HCT116 (cell line): ENCODE results near the gene NOTCH1. TPM values are rescaled to one million over a fixed set of nuclear protein-coding genes. Genes with fewer than 3 reads are reported as not detected.

Experiments
- ATAC-seq: fragments of 200-7000 bp; cut with Tn5 transposase; 2 replicates; pipeline ENCODE4 v1.9.1; 2020; ENCODE audit warnings: mild to moderate bottlenecking, moderate library complexity
- BruUV-seq: library from RNA; stranded (reverse); fragments of 400-500 nt; replicated peaks from 2 replicates; lab custom pipeline; 2021; lab: Mats Ljungman, UMichigan
- CTCF ChIA-PET: fragments of 300-600 bp; sonication (Branson Sonifier 250); formaldehyde crosslinking; loops from one replicate; lab custom pipeline; 2021; ENCODE audit warnings: antibody characterized with exemption; lab: Charles Lee
- POLR2A ChIA-PET: fragments of 300-600, 350-600 bp; sonication (Branson Sonifier 250); formaldehyde crosslinking; loops from one replicate; lab custom pipeline; 2021; ENCODE audit warnings: antibody characterized with exemption; lab: Charles Lee
- RAD21 ChIA-PET, 2 experiments: fragments of 300-600 bp; sonication (Branson Sonifier 250); formaldehyde crosslinking; loops; one replicate each; lab custom pipeline; 2023; ENCODE audit warnings: low total read pairs in 2 of 2; ENCODE audit not compliant: uncharacterized antibody in 2 of 2, unreplicated experiment in 2 of 2, low non-redundant PET in 1 of 2; lab: Charles Lee
- DNase-seq: peaks from one replicate; pipeline ENCODE4 v3.0.0-alpha.2; 2010; ENCODE audit warnings: low read depth, low spot score
- H2AFZ ChIP-seq: fragments of 200-600 bp; shearing (Covaris generic), sonication (generic); 2 replicates; pipeline ENCODE4 v1.6.1; 2017; ENCODE audit warnings: low read depth, mixed run types, mixed read lengths, antibody characterized with exemption, low read length; ENCODE audit not compliant: poor library complexity, severe bottlenecking
- H3K27ac ChIP-seq: 2 replicates; pipeline ENCODE4 v1.5.1; 2012; ENCODE audit warnings: low read depth, low read length
- H3K27me3 ChIP-seq: fragments of 200-600 bp; sonication (generic); 2 replicates; pipeline ENCODE4 v1.6.1; 2016; ENCODE audit warnings: mixed run types, low read length, mixed read lengths; ENCODE audit not compliant: insufficient read depth
- H3K36me3 ChIP-seq, 2 experiments: fragments of 200-500 bp in 1 of 2; fragments of 200-600 bp in 1 of 2; sonication (Bioruptor generic) in 1 of 2; sonication (generic) in 1 of 2; 2 replicates each; pipeline versions ENCODE4 v1.5.1 to v1.6.1; 2014 to 2016; ENCODE audit warnings: low read length in 2 of 2, inconsistent platforms in 1 of 2, mixed read lengths in 1 of 2, mixed run types in 1 of 2; ENCODE audit not compliant: insufficient read depth in 2 of 2, control insufficient read depth in 1 of 2
- H3K4me1 ChIP-seq, 2 experiments: fragments of 200-600 bp in 1 of 2; sonication (generic) in 1 of 2; 2 replicates each; pipeline versions ENCODE4 v1.5.1 to v1.6.1; 2012 to 2017; ENCODE audit warnings: low read length in 2 of 2, inconsistent platforms in 1 of 2, mild to moderate bottlenecking in 1 of 2, mixed read lengths in 1 of 2, mixed run types in 1 of 2, moderate library complexity in 1 of 2; ENCODE audit not compliant: insufficient read depth in 2 of 2, control insufficient read depth in 1 of 2
- H3K4me2 ChIP-seq: fragments of 200-600 bp; sonication (generic); 2 replicates; pipeline ENCODE4 v1.6.1; 2017; ENCODE audit warnings: mixed run types, low read length, mixed read lengths
- H3K4me3 ChIP-seq, 2 experiments: fragments of 200-600 bp in 1 of 2; sonication (generic) in 1 of 2; replicated peaks in 1 of 2; 2 replicates each; pipeline ENCODE4 v1.5.1; 2011 to 2016; ENCODE audit warnings: low read length in 2 of 2, control low read depth in 1 of 2, low read depth in 1 of 2, mild to moderate bottlenecking in 1 of 2, mixed read lengths in 1 of 2, mixed run types in 1 of 2
- H3K79me2 ChIP-seq: fragments of 200-600 bp; sonication (generic); 2 replicates; pipeline ENCODE4 v1.6.1; 2017; ENCODE audit warnings: mild to moderate bottlenecking, mixed run types, low read length, moderate library complexity, mixed read lengths; ENCODE audit not compliant: insufficient read depth
- H3K9ac ChIP-seq: fragments of 200-600 bp; sonication (generic); 2 replicates; pipeline ENCODE4 v1.6.1; 2016; ENCODE audit warnings: low read length, mixed read lengths
- H3K9me2 ChIP-seq: fragments of 200-600 bp; sonication (generic), shearing (Covaris generic); 2 replicates; pipeline ENCODE4 v1.6.1; 2017; ENCODE audit warnings: mixed run types, mild to moderate bottlenecking, moderate library complexity; ENCODE audit not compliant: insufficient read depth
- H3K9me3 ChIP-seq, 2 experiments: fragments of 200-500 bp in 1 of 2; fragments of 200-600 bp in 1 of 2; sonication (Bioruptor generic) in 1 of 2; sonication (generic) in 1 of 2; 2 replicates each; pipeline ENCODE4 v1.6.1; 2014 to 2017; ENCODE audit warnings: low read length in 2 of 2, mixed read lengths in 2 of 2, inconsistent platforms in 1 of 2, low read depth in 1 of 2, mild to moderate bottlenecking in 1 of 2, mixed run types in 1 of 2, moderate library complexity in 1 of 2; ENCODE audit not compliant: control insufficient read depth in 1 of 2, insufficient read depth in 1 of 2
- H4K20me1 ChIP-seq: fragments of 200-600 bp; sonication (generic), shearing (Covaris generic); 2 replicates; pipeline ENCODE4 v1.6.1; 2017; ENCODE audit warnings: mixed run types, mild to moderate bottlenecking, moderate library complexity; ENCODE audit not compliant: insufficient read depth
- CBX3 ChIP-seq: IDR thresholded peaks from 2 replicates; pipeline ENCODE4 v1.6.1; 2012; ENCODE audit warnings: low read depth
- EZH2 ChIP-seq: fragments of 200-600 bp; sonication (generic); IDR thresholded peaks from 2 replicates; pipeline ENCODE4 v1.6.1; 2017; ENCODE audit warnings: antibody characterized with exemption, mixed run types
- FOSL1 ChIP-seq: IDR thresholded peaks from 2 replicates; pipeline ENCODE4 v1.6.1; 2012; ENCODE audit warnings: low read depth
- POLR2A ChIP-seq: IDR thresholded peaks from 2 replicates; pipeline ENCODE4 v1.7.0; 2011; ENCODE audit warnings: borderline replicate concordance; ENCODE audit not compliant: insufficient read depth, insufficient read length; ENCODE audit errors: extremely low read depth
- SP1 ChIP-seq: IDR thresholded peaks from 2 replicates; pipeline ENCODE4 v1.6.1; 2012; ENCODE audit warnings: low read depth
- SRF ChIP-seq: IDR thresholded peaks from 2 replicates; pipeline ENCODE4 v1.6.1; 2012; ENCODE audit warnings: low read depth
- TCF7L2 ChIP-seq: IDR thresholded peaks from 2 replicates; pipeline ENCODE4 v1.7.0; 2011; ENCODE audit warnings: borderline replicate concordance, inconsistent platforms; ENCODE audit not compliant: insufficient read depth, insufficient read length; ENCODE audit errors: extremely low read depth
- ZFX ChIP-seq: fragments of 450-650 bp; IDR thresholded peaks from 2 replicates; pipeline ENCODE4 v1.6.1; 2017
- ZNF274 ChIP-seq: fragments of 200-500 bp; sonication (Bioruptor generic); IDR thresholded peaks from 2 replicates; pipeline ENCODE4 v1.6.1; 2014; ENCODE audit warnings: mild to moderate bottlenecking, low read depth, low read length, inconsistent platforms
- intact Hi-C: fragments of 100-400 bp; cut with micrococcal nuclease; formaldehyde crosslinking; loops from 2 replicates; pipeline ENCODE4 v1.10.0; 2022
- total RNA-seq: library from RNA; stranded (reverse); gene quantifications from one replicate; pipeline ENCODE4 v1.2.1, GENCODE V29; 2021; ENCODE audit not compliant: unreplicated experiment
- TF ChIP-seq, protein P1 (sequence below): IDR thresholded peaks from 2 replicates; pipeline ENCODE4 v1.6.1; 2011; ENCODE audit warnings: mild to moderate bottlenecking, low read length, moderate library complexity; ENCODE audit not compliant: insufficient replicate concordance; ENCODE audit errors: extremely low read depth
- TF ChIP-seq, protein P2 (sequence below): IDR thresholded peaks from 2 replicates; pipeline ENCODE4 v1.6.1; 2012
- TF ChIP-seq, protein P3 (sequence below), 3 experiments: fragments of 200-600 bp in 1 of 3; sonication (generic) in 1 of 3; IDR thresholded peaks in 2 of 3; conservative IDR thresholded peaks in 1 of 3; 2 replicates each; pipeline ENCODE4 v1.5.1; 2012 to 2017; ENCODE audit warnings: low read depth in 2 of 3, low read length in 2 of 3, antibody characterized with exemption in 1 of 3, borderline replicate concordance in 1 of 3, control low read depth in 1 of 3, mild to moderate bottlenecking in 1 of 3, mixed read lengths in 1 of 3, mixed run types in 1 of 3, moderate library complexity in 1 of 3; ENCODE audit not compliant: insufficient read depth in 1 of 3

NOTCH1 gene
- total RNA-seq, 1 experiment from 2014 or later: 36.2 TPM

DNA sequence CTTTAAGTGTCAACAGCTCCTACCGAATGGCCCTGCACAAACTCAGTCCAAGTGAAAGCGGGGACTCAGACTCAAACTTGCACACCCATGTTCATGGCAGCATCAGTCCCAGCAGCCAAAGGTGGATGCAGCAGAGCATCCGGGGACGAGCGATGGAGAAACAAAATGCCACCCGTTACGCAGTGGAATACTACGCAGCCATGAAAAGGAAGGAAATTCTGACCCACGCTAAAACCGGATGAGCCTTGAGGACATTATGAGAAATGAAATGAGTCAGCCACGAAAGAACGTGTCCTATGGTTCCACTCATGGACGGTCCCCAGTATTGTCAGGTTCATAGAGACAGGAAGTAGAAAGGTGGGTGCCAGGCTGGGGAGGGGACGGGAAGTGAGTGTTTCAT, 48.6 kb upstream of the NOTCH1 start:
- ChIA-PET POLR2A (no interaction called here), RAD21 (no interaction called here), CTCF (no interaction called here)
- Histone ChIP-seq H3K9me2 (no peaks in the 10 kb centered on the region), H2AFZ (no peak overlapping the region), H3K4me1 (peaks cover 0 to 5% of the 10 kb centered on the region in 2 experiments; a peak in 2 of 4 replicates), H3K4me3 (no peak overlapping the region), H3K79me2 (no peaks in the 10 kb centered on the region), H3K9me3 (no peaks in the 10 kb centered on the region), H3K27ac (no peak overlapping the region), H3K4me2 (no peak overlapping the region), H4K20me1 (no peaks in the 10 kb centered on the region), H3K9ac (no peak overlapping the region), H3K27me3 (no peaks in the 10 kb centered on the region)
- no TSS peak for BruUV-seq
- no peak for ATAC-seq
- intact Hi-C loops: no loop called here
- no peak for DNase-seq
- TF ChIP-seq FOSL1 (no peak), TCF7L2 (no peak), ZFX (no peak), ZNF274 (no peak), CBX3 (no peak), SP1 (no peak), SRF (no peak), EZH2 (no peak), POLR2A (no peak)
- TF ChIP-seq, protein P1, sequence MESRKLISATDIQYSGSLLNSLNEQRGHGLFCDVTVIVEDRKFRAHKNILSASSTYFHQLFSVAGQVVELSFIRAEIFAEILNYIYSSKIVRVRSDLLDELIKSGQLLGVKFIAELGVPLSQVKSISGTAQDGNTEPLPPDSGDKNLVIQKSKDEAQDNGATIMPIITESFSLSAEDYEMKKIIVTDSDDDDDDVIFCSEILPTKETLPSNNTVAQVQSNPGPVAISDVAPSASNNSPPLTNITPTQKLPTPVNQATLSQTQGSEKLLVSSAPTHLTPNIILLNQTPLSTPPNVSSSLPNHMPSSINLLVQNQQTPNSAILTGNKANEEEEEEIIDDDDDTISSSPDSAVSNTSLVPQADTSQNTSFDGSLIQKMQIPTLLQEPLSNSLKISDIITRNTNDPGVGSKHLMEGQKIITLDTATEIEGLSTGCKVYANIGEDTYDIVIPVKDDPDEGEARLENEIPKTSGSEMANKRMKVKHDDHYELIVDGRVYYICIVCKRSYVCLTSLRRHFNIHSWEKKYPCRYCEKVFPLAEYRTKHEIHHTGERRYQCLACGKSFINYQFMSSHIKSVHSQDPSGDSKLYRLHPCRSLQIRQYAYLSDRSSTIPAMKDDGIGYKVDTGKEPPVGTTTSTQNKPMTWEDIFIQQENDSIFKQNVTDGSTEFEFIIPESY: no peak
- TF ChIP-seq, protein P2, sequence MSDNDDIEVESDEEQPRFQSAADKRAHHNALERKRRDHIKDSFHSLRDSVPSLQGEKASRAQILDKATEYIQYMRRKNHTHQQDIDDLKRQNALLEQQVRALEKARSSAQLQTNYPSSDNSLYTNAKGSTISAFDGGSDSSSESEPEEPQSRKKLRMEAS: no peak
- TF ChIP-seq, protein P3, sequence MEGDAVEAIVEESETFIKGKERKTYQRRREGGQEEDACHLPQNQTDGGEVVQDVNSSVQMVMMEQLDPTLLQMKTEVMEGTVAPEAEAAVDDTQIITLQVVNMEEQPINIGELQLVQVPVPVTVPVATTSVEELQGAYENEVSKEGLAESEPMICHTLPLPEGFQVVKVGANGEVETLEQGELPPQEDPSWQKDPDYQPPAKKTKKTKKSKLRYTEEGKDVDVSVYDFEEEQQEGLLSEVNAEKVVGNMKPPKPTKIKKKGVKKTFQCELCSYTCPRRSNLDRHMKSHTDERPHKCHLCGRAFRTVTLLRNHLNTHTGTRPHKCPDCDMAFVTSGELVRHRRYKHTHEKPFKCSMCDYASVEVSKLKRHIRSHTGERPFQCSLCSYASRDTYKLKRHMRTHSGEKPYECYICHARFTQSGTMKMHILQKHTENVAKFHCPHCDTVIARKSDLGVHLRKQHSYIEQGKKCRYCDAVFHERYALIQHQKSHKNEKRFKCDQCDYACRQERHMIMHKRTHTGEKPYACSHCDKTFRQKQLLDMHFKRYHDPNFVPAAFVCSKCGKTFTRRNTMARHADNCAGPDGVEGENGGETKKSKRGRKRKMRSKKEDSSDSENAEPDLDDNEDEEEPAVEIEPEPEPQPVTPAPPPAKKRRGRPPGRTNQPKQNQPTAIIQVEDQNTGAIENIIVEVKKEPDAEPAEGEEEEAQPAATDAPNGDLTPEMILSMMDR (IDR thresholded peaks at IDR 0.05 in 2 of 3, conservative IDR thresholded peaks at IDR 0.05 in 1 of 3; ENCODE audit: borderline replicate concordance in 1 of 3, insufficient read depth in 1 of 3, low read depth in 2 of 3, low read length in 2 of 3): no peak
- TF ChIP-seq, all 23 proteins: peak for 0
- H3K36me3 ChIP-seq: no peaks in the 10 kb centered on the region
